Uterus (tissue), 2 donors: Measurements from ENCODE around the gene GPD2.

Experiments
- POLR2A ChIP-seq, 2 donors: fragments of 450-650 bp; IDR thresholded peaks; one replicate each; pipeline ENCODE4 v1.6.1; 2016; ENCODE audit warnings: antibody characterized with exemption in 2 of 2, mild to moderate bottlenecking in 1 of 2, moderate library complexity in 1 of 2
- TF ChIP-seq, protein P1 (sequence below), 4 experiments: fragments of 200-600 bp in 2 of 4; fragments of 450-650 bp in 2 of 4; sonication (generic) in 2 of 4; IDR thresholded peaks; one replicate each; pipeline ENCODE4 v1.5.1; 2016 to 2019; ENCODE audit warnings: antibody characterized with exemption in 4 of 4, mild to moderate bottlenecking in 2 of 4, moderate library complexity in 1 of 4

DNA sequence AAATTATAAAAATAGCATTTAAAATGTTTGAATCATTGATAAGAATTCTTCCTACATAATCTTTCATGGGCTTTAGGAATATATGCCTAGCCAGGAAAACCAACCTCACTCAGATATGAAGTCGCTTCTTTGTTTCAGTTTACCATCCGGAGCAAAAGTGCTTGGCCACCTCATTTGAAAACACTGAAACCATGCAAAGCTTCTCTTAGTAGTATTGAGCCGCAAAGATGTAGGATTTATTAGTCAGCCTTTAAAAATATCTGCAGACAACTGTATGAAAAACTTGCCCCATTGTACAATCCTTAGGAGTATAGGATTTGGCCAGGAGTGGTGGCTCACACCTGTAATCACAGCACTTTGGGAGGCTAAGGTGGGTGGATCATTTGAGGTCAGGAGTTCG, 24.3 kb upstream of the GPD2 start:
- TF ChIP-seq, protein P1, sequence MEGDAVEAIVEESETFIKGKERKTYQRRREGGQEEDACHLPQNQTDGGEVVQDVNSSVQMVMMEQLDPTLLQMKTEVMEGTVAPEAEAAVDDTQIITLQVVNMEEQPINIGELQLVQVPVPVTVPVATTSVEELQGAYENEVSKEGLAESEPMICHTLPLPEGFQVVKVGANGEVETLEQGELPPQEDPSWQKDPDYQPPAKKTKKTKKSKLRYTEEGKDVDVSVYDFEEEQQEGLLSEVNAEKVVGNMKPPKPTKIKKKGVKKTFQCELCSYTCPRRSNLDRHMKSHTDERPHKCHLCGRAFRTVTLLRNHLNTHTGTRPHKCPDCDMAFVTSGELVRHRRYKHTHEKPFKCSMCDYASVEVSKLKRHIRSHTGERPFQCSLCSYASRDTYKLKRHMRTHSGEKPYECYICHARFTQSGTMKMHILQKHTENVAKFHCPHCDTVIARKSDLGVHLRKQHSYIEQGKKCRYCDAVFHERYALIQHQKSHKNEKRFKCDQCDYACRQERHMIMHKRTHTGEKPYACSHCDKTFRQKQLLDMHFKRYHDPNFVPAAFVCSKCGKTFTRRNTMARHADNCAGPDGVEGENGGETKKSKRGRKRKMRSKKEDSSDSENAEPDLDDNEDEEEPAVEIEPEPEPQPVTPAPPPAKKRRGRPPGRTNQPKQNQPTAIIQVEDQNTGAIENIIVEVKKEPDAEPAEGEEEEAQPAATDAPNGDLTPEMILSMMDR (IDR thresholded peaks at IDR 0.05), result no peak
- no peak for TF ChIP-seq POLR2A (IDR thresholded peaks at IDR 0.05)
